NCI-H82 treated with DMSO at 0.1 percent for 48 hours (cell line): ENCODE data around the gene MAP2K3.
"Not testable (repeated sequence)": the region's sequence is repeated elsewhere in the genome, so short reads cannot be mapped to it uniquely, and the experiment has no call there.

ENCODE experiments used
- DNase-seq: peaks from one replicate; lab custom pipeline; 2025; ENCODE audit not compliant: unreplicated experiment; lab: John Stamatoyannopoulos, UW

Gene MAP2K3

DNA sequence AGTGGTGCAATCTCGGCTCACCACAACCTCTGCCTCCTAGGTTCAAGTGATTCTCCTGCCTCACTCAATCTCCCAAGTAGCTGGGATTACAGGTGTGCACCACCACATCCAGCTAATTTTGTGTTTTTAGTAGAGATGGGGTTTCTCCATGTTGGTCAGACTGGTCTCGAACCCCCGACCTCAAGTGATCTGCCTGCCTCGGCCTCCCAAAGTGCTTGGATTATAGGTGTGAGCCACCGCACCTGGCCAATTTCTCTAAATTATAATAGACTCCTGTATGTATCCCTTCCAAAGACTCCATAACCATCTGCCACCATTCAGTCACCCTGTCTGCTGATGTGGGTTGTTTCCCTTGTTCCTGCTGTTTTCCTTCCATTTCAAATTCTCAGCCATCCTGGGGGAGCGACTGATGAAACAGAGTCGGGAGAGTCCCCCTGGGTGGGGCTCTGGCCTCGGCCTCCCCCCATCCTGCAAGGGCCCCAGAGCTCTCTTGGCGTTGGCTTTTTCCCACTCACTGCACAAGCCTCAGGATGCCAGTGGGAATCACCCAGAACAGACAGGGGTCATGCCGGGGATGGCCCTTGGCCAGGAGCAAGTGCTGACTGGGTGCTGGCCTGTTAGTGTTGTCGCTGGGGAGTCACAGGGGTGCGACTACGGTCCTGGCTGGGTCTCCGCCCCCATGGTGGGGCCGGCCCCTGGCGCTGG lies 25.7 kb downstream of the MAP2K3 start:
- not testable (repeated sequence) for DNase-seq

- DNase-seq: not testable (repeated sequence)
Measured at GRCh38 chr17:21310766-21311602, 26.5 kb downstream of the MAP2K3 start.

GRCh38 chr17:21313320-21313719 lies 28.8 kb downstream of the MAP2K3 start:
- DNase-seq: no peak

- DNase-seq: not testable (repeated sequence)
Measured at GRCh38 chr17:21313761-21314160, 29.2 kb downstream of the MAP2K3 start.

DNA sequence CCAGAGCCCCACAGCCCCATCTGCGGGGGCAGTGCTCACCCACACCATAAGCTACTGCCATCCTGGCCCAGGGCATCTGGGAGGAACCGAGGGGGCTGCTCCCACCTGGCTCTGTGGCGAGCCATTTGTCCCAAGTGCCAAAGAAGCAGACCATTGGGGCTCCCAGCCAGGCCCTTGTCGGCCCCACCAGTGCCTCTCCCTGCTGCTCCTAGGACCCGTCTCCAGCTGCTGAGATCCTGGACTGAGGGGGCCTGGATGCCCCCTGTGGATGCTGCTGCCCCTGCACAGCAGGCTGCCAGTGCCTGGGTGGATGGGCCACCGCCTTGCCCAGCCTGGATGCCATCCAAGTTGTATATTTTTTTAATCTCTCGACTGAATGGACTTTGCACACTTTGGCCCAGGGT lies 29.8 kb downstream of the MAP2K3 start:
- DNase-seq: not testable (repeated sequence)

DNA sequence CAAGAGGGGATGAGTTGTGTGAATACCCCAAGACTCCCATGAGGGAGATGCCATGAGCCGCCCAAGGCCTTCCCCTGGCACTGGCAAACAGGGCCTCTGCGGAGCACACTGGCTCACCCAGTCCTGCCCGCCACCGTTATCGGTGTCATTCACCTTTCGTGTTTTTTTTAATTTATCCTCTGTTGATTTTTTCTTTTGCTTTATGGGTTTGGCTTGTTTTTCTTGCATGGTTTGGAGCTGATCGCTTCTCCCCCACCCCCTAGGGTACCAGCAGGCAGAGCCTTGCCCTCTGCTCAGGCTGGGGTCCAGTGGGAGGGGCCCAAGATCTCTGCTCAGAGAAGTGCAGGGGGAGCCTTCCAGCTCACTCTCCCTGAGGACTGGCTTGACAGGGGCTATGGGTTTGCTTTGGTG lies 30.2 kb downstream of the MAP2K3 start:
- DNase-seq: not testable (repeated sequence)

GRCh38 chr17:21315246-21316000 lies 30.9 kb downstream of the MAP2K3 start:
- DNase-seq: not testable (repeated sequence)

- not testable (repeated sequence) for DNase-seq
Measured at GRCh38 chr17:21316212-21316886, 31.8 kb downstream of the MAP2K3 start.

GRCh38 chr17:21316887-21317500 lies 32.5 kb downstream of the MAP2K3 start:
- DNase-seq: not testable (repeated sequence)

GRCh38 chr17:21317821-21318220 lies 33.3 kb downstream of the MAP2K3 start:
- DNase-seq: not testable (repeated sequence)

DNA sequence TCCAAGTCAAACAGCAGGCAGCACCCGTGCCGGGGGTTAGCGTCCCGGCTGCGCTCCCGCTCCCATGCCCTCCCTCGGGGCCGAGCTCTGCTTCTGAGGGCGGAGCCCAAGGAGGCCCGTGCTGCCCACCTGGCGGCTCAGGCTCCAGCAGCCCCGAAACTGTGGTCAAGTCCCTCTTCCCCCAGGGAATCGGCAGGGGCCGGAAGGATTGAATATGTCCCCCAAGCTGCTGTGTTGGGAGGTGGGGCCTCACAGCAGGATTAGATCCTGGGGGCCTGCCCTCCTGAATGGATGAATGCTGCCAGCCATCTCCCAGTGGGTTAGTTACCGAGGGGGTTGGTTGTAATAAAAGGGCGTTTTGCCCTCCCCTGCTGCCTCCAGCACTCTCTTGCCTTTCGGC lies 33.9 kb downstream of the MAP2K3 start:
- no peak for DNase-seq

DNA sequence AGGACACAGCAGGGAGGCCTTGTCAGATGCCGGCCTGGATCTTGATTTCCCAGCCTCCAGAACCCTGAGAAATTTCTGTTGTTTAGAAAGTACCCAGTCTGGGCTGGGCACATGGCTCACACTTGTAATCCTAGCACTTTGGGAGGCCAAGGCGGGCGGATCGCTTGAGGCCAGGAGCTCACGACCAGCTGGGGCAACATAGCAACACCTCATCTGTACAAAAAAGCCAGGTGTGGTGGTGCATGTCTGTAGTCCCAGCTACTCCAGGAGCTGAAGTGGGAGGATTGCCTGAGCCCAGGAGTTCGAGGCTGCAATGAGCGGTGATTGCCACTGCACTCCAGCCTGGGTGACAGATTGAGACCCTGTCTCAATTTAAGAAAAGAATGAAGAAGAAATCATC lies 34.3 kb downstream of the MAP2K3 start:
- DNase-seq: not testable (repeated sequence)

DNA sequence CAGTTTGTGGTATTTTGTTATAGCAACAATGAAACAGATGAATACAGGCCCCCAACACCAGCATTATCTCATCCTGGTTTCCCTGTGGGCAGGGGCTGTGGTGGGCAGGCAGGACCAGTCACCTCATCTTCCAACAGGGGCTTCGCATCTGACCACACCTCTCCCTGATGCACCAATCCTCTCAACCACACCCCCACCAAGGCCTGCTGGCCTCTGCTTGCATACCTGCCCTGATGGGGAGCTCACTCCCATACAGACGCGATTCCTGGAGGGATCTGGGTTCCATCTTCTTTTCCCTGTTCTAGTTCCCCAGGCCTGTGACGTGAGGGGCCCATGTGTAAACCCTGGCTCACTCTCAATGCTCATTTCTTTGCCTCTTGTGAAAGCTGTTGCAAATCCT lies 34.7 kb downstream of the MAP2K3 start:
- DNase-seq: not testable (repeated sequence)

DNA sequence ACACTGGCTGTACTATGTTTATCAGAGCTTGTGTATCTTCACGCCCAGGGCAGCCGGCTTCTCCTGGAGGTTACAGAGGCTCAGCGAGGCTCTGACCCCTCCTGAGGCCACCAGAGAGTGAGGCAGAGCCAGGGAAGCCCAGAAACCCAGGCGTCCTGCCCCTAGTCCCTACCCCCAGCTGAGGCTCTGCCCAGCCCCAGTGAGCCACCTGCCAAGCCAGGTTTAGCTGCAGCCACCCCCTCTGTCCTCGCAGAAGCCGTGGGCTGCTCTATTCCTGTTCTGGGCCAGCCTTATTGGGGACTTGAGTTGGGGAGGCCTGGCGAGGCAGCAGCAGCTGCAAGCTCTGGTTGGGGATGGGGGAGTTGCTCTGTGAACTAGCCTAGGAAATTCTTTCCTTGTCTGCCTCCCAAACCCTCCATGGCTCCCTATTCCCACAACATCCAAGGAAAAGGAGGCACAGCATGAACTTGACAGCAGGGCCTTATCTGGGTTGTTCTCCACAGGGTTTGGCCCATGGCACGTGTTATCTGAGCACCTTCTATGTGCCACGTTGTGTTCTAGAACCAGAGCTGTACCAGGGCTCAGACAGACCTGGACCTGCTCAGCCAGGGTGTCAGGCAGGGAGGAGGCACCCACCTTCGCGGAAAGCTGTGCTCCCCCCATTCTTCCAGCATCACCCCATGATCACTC lies 35.3 kb downstream of the MAP2K3 start:
- DNase-seq: not testable (repeated sequence)

DNA sequence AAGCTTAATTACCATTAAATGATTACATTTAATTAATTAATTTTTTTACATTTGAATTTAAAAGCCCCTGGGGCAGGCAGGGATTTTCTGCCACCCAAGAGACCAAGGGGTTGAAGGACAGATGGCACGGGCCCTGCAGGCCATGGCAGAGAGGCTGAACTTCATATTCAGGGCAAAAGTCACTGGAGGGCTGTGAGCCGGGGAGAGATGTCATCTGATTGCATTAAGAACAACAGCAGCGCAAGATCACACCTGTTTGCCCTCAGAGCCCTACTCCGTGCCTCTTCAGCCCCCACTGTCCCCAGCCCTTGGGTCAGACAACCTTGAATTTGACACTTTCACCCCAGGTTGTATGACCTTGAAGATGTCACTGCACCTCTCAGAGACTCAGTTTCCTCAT lies 35.9 kb downstream of the MAP2K3 start:
- DNase-seq: not testable (repeated sequence)

- not testable (repeated sequence) for DNase-seq
Measured at GRCh38 chr17:21321061-21321460, 36.5 kb downstream of the MAP2K3 start.

DNA sequence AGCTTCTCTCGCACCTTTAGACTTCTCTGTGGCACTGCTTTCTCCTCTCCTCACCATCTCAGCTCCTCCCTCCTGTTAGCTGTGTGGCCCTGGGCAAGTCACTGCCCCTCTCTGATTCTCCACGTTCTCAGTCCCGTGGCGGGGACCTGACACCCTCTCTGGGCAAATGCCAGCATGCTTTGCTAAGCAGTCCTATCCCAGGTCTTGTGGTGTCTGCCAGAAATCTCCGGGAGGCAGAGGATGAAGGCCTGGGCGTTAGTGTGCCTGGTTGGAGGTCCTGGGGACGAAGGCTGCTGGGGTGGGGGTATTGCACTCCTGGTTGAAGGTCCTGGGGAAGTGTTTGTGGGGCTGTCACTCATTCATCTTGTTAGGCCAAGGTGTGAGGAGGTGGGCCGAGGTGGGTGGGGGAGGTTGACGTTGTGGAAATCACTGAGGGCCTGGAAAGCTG lies 37.3 kb downstream of the MAP2K3 start:
- DNase-seq: not testable (repeated sequence)

DNA sequence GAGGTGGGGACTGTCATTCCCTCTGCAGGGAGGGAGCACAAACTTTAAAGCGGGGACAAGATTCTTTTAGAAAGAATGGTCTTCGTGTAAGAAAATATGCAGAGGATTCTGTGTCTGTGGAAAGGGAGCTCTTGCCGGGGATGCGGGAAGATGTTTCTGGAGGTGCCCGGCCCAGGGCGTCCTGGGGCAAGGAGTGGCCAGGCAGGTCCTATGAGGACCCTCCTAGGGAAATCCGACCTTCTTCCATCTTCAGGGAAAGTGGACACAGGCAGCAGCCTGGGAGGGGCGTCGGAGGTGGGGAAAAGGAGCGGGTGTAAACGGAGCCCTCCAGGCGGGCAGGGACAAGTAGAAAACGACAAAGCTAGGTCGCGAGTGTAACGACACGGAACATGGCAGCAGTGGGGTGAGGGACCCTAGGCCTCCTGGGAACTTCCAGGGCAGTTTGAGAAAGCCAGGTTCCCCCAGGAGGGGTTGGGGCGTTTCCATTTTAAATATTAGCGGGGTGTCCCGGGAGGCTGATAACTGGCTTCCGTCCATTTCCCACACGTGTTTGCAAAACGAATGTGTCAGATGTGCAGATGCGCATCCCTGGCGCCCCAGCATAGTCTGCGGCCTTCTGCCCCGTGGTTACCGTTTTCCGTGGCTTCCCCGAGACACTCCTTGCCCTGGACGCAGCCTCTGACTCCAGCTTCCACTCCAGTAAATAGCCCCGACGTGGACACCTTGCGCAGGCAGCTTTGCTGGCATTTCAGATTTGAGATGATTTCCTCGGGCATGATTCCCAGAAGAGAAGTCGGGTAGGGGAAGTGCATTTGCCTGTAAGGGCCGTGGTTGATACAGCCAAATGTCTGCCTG lies 39.0 kb downstream of the MAP2K3 start:
- DNase-seq: not testable (repeated sequence)

DNA sequence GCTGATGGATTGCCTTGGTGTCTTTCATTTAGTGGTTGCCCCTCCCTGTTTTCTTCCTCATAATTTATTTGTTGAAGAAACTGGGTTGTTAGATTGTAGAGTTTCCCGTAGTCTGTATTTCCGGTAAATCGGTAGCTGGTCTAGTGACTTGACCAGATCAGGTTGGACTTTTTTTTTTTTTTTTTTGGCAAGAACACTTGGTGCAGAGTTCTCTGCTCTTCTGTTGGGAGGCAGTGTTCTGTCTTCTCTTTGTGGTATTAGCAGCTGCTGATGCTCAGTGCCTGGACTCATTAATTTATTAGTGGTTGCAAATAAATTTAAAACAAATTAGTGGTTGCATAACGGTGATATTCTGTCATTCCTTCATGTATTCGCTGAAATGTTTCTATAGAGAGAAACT lies 40.2 kb downstream of the MAP2K3 start:
- DNase-seq: not testable (repeated sequence)
